Astrocyte of the spinal cord (primary cell): Measurements from ENCODE around the gene LIX1L.
A peak's percentile ranks its signal among the peaks of the same experiment; 100 is the strongest.

Experiments used
- DNase-seq: peaks from one replicate; pipeline ENCODE4 v3.0.0; 2011; ENCODE audit warnings: low read depth, low spot score
- H3K4me3 ChIP-seq: 2 replicates; pipeline ENCODE4 v1.5.1; 2011; ENCODE audit warnings: low read depth, mild to moderate bottlenecking, low read length, moderate library complexity
- in situ Hi-C: cut with HindIII; loops from 2 replicates; pipeline ENCODE4 v1.10.0; 2017; ENCODE audit warnings: low sequenced_read_pairs
- TF ChIP-seq, protein P1 (sequence below): IDR thresholded peaks from 2 replicates; pipeline ENCODE4 v1.5.1; 2012; ENCODE audit warnings: low read depth, mild to moderate bottlenecking, low read length, inconsistent platforms

Gene LIX1L

DNA sequence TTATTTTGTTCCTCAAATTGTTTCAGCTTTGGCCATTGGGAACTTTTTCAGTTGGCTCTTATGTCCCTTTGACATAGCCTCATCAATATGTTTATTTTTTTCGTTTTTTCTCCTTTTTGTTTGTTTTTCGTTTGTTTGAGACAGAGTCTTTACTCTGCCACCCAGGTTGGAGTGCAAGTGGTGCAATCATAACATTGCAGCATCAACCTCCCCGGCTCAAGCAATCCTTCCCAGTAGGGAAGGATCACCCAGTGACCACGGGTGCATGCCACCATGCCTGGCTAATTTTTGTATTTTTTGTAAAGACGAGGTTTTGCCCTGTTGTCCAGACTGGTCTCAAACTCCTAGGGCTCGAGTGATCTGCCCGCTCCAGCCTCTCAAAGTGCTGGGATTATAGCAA lies 14.8 kb upstream of the LIX1L start:
- no peak for DNase-seq
- in situ Hi-C loops = no loop called here
- TF ChIP-seq, protein P1, sequence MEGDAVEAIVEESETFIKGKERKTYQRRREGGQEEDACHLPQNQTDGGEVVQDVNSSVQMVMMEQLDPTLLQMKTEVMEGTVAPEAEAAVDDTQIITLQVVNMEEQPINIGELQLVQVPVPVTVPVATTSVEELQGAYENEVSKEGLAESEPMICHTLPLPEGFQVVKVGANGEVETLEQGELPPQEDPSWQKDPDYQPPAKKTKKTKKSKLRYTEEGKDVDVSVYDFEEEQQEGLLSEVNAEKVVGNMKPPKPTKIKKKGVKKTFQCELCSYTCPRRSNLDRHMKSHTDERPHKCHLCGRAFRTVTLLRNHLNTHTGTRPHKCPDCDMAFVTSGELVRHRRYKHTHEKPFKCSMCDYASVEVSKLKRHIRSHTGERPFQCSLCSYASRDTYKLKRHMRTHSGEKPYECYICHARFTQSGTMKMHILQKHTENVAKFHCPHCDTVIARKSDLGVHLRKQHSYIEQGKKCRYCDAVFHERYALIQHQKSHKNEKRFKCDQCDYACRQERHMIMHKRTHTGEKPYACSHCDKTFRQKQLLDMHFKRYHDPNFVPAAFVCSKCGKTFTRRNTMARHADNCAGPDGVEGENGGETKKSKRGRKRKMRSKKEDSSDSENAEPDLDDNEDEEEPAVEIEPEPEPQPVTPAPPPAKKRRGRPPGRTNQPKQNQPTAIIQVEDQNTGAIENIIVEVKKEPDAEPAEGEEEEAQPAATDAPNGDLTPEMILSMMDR = no peak
- no peak overlapping the region for H3K4me3 ChIP-seq

DNA sequence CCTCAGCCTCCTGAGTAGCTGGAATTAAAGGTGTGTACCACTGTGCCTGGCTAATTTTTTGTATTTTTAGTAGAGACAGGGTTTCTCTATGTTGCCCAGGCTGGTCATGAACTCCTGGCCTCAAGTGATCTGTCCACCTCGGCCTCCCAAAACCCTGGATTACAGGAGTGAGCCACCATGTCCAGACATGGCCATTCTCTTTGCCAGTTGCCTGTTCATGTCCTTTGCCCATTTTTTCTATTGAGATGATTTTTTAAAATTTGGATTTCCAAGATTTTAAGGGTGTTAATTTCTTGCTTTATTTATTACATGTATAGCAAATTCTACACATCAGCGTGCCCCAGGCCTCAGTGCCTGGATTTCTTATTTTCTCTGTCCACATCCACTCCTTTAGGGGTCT lies 9.5 kb upstream of the LIX1L start:
- in situ Hi-C loops = no loop called here
- DNase-seq = no peak
- H3K4me3 ChIP-seq = no peak overlapping the region
- TF ChIP-seq, protein P1 = no peak

DNA sequence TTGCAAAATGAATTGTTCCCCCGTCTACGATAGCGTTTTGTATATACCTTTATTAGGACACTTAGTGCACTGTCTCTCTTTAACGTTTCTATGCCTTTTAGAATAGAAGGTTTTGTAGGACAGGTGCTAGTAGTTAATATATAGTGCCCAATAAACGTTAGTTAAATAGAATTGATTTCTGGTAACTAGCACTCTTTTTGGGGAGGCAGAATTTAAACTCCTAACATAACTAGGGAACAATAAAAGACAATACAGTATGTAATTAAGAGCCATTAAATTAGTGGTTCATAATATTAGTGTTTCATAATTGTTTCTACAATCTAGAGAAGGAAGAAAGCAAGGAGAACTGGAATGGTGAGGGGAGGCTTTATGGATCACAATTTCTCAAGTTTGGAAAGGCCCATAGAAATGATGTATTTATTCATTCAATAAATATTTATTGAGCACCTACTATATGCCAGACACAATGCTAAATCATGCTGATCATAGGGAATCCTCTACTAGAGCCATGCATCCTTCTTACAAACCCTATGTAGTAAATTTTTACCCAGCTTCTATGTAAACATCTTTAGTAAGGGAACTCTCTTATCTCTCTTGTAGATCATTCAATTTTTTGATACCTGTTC lies 7.4 kb upstream of the LIX1L start:
- TF ChIP-seq, protein P1 = no peak
- in situ Hi-C loops = no loop called here
- H3K4me3 ChIP-seq = peak overlapping the region; percentile 75
- DNase-seq = no peak

DNA sequence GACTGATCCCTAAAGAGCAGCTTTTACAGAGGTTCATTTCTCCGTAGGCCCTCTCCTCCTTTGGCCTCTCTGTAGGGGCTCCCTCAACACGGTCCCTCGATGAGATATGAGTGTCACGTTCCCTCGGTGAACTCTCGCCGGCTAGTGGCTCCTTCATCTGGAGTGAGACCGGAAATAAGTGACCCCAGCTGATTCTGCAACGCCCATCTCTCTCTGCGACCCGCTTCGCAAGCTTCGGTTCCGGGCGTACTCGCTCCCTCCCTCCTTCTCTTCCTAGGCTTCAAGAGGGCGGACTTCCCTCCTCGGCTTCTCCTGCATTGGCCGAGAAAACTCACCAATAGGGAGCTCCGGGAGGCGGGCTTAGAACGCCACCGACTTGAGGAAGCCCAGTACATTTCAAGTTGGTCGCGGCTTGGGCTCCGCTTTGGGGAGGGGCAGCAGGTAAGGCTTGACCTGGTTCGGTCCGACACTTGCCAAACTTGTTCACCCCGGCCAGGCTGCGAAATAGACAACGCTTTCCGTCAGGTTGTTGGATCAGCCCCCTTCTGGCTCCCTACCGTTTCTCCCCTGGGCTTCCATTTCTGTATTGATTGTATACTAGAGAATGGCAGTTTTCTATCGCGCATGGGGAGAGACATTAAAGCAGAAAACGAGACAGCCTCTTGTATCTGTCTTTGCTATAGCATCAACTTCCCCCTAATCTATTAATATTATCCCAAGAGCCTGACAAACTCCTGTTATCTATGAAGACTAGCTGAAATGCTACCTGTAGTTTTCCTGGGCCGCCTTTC lies 6.7 kb upstream of the LIX1L start, which contains the start of the genes ANKRD34A and POLR3GL:
ANKRD34A (minus strand) TSS at position 248 of the 791 bp plus-strand sequence. CDS start 2,816 bp downstream, outside the sequence.
POLR3GL (plus strand) TSS at position 363 of the 791 bp plus-strand sequence. CDS start 10,176 bp downstream, outside the sequence.
- peak within 1 kb of the TSS; percentile 75 for H3K4me3 ChIP-seq
- in situ Hi-C loops = no loop called here
- TF ChIP-seq, protein P1 = no peak
- DNase-seq = peak; percentile 94

DNA sequence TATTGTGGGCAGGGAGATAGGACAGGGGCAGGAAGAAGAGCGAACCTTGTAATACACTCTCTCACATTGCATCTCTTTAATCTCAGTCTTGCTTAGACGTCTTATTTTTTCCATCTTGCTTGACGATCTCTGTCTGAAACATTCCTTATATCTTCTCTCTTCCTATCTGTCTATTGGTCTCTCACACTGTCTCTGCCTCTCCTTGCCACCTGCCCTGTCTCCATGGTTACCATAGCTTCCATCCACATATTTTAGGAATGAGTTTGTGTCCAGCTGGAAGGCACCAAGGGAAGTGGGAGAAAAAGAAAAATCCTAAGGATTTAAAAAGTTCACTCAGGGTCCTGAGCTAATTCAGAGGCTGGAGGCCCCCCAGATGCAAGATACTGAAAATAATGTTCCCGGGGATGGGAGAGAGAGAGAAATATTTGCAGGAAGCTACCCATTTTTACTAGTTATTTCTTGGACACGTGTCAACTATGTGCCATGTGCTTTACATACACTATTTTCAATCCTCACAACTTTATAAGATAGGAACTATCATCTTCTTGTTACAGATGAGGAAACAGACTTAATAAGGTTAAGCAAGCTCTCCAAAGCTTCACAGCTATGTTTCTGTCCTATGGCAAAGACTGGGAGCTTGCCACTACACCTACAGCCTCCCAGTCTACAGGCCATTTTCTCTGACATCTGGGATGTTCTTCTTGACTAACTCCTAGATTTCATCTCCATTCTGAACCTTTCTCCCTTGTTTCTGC lies 5.6 kb upstream of the LIX1L start:
- TF ChIP-seq, protein P1 = no peak

More for the DNA sequence above, 5.6 kb upstream of the LIX1L start:
- peak; percentile 53 for DNase-seq
- in situ Hi-C loops = no loop called here
- H3K4me3 ChIP-seq = peak overlapping the region; percentile 75
